Measurements from ENCODE around the gene FAM219A. TPM values are rescaled to one million over a fixed set of nuclear protein-coding genes. Genes with fewer than 3 reads are reported as not detected.

FAM219A gene
- total RNA-seq, 1 experiment from 2014 or later, result 14.7 TPM

GRCh38 chr9:34428325-34428958, 29.9 kb downstream of the FAM219A start:
- H3K4me3 Mint-ChIP-seq (ENCODE audit: unreplicated experiment), result no peak overlapping the region
- no peak overlapping the region for H3K4me3 ChIP-seq (ENCODE audit: low read depth, low read length)
- DNase-seq, result no peak
- CTCF ChIA-PET, result no interaction called here
- no TSS peak for BruUV-seq (replicated peaks)
- no peak overlapping the region for H3K27ac Mint-ChIP-seq (ENCODE audit: unreplicated experiment)
- no peaks in the 10 kb centered on the region for H3K9me3 ChIP-seq
- no peaks in the 10 kb centered on the region for H3K27me3 ChIP-seq (replicated peaks; ENCODE audit: control insufficient read depth, insufficient read depth, low read length)
- H3K36me3 ChIP-seq (ENCODE audit: control insufficient read depth, insufficient read depth, low read length), result no peaks in the 10 kb centered on the region
- H3K4me1 ChIP-seq, result no peaks in the 10 kb centered on the region
- POLR2A ChIA-PET, result no interaction called here
- H3K36me3 Mint-ChIP-seq (ENCODE audit: insufficient read depth, unreplicated experiment), result no peaks in the 10 kb centered on the region
- H3K9me3 Mint-ChIP-seq (ENCODE audit: unreplicated experiment), result no peaks in the 10 kb centered on the region
- H3K27me3 Mint-ChIP-seq (ENCODE audit: insufficient read depth, unreplicated experiment), result no peaks in the 10 kb centered on the region
- no peak for TF ChIP-seq CTCF (IDR thresholded peaks at IDR 0.05; ENCODE audit: insufficient read depth in 1 of 2, low read depth in 1 of 2, low read length in 1 of 2, severe bottlenecking in 1 of 2, unreplicated experiment in 1 of 2)
- intact Hi-C loops (cut with micrococcal nuclease; ENCODE audit: unreplicated experiment), result no loop called here
- H3K4me1 Mint-ChIP-seq (ENCODE audit: low read depth, unreplicated experiment), result no peaks in the 10 kb centered on the region

GRCh38 chr9:34426347-34427074, 31.9 kb downstream of the FAM219A start:
- no peak for DNase-seq
- Histone ChIP-seq H3K27me3 (replicated peaks; ENCODE audit: control insufficient read depth, insufficient read depth, low read length) (no peaks in the 10 kb centered on the region), H3K4me3 (ENCODE audit: low read depth, low read length) (no peak overlapping the region), H3K4me1 (no peaks in the 10 kb centered on the region), H3K36me3 (ENCODE audit: control insufficient read depth, insufficient read depth, low read length) (no peaks in the 10 kb centered on the region), H3K9me3 (no peaks in the 10 kb centered on the region)
- ChIA-PET CTCF (interaction anchor here (0.6 kb wide), 1 partner anchor 439 kb away, joined by 3 read pairs; no protein-coding TSS in a partner anchor), POLR2A (no interaction called here)
- no peaks in the 10 kb centered on the region for H3K36me3 Mint-ChIP-seq (ENCODE audit: insufficient read depth, unreplicated experiment)
- no peak overlapping the region for H3K4me3 Mint-ChIP-seq (ENCODE audit: unreplicated experiment)
- H3K27ac Mint-ChIP-seq (ENCODE audit: unreplicated experiment), result no peak overlapping the region
- no TSS peak for BruUV-seq (replicated peaks)
- H3K9me3 Mint-ChIP-seq (ENCODE audit: unreplicated experiment), result no peaks in the 10 kb centered on the region
- no peak for TF ChIP-seq CTCF (IDR thresholded peaks at IDR 0.05; ENCODE audit: insufficient read depth in 1 of 2, low read depth in 1 of 2, low read length in 1 of 2, severe bottlenecking in 1 of 2, unreplicated experiment in 1 of 2)
- no peaks in the 10 kb centered on the region for H3K27me3 Mint-ChIP-seq (ENCODE audit: insufficient read depth, unreplicated experiment)
- no peaks in the 10 kb centered on the region for H3K4me1 Mint-ChIP-seq (ENCODE audit: low read depth, unreplicated experiment)
- intact Hi-C loops (cut with micrococcal nuclease; ENCODE audit: unreplicated experiment), result no loop called here

GRCh38 chr9:34419716-34420504, 38.5 kb downstream of the FAM219A start:
- DNase-seq, result no peak
- Mint-ChIP-seq H3K9me3 (ENCODE audit: unreplicated experiment) (no peaks in the 10 kb centered on the region), H3K27ac (ENCODE audit: unreplicated experiment) (no peak overlapping the region), H3K4me3 (ENCODE audit: unreplicated experiment) (no peak overlapping the region), H3K4me1 (ENCODE audit: low read depth, unreplicated experiment) (no peaks in the 10 kb centered on the region), H3K27me3 (ENCODE audit: insufficient read depth, unreplicated experiment) (no peaks in the 10 kb centered on the region), H3K36me3 (ENCODE audit: insufficient read depth, unreplicated experiment) (no peaks in the 10 kb centered on the region)
- CTCF ChIA-PET, result no interaction called here
- POLR2A ChIA-PET, result no interaction called here
- intact Hi-C loops (cut with micrococcal nuclease; ENCODE audit: unreplicated experiment), result no loop called here
- no TSS peak for BruUV-seq (replicated peaks)
- Histone ChIP-seq H3K27me3 (replicated peaks; ENCODE audit: control insufficient read depth, insufficient read depth, low read length) (no peaks in the 10 kb centered on the region), H3K36me3 (ENCODE audit: control insufficient read depth, insufficient read depth, low read length) (no peaks in the 10 kb centered on the region), H3K9me3 (no peaks in the 10 kb centered on the region), H3K4me1 (no peaks in the 10 kb centered on the region), H3K4me3 (ENCODE audit: low read depth, low read length) (no peak overlapping the region)
- no peak for TF ChIP-seq CTCF (IDR thresholded peaks at IDR 0.05; ENCODE audit: insufficient read depth in 1 of 2, low read depth in 1 of 2, low read length in 1 of 2, severe bottlenecking in 1 of 2, unreplicated experiment in 1 of 2)

All from Caco-2 (cell line).